ENCODE measurements around the gene CHMP3.

DNA sequence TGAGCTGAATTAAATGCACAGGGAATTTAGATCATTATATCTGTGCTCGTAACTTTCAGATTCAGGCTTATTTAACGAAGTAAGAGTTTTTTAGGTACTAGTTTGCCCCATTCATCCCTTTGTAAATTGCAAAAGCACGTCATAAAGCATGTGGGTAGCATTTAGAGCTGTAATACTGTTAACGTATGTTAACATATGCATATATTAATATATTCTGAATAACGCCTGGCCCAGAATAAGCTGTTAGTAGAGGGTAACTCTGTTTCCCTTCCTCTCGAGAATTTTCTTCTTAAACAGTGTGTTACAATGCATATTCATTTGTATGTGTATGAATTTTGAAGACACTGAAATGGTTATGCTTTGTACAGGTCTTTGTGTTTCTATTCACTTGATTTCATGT is 91.6 kb downstream of the CHMP3 start:
- TF ChIP-seq ZFX (IDR thresholded peaks at IDR 0.05) (no peak), POLR2A (IDR thresholded peaks at IDR 0.05; ENCODE audit: borderline replicate concordance, extremely low read depth, insufficient read depth, insufficient read length) (no peak), JUND (IDR thresholded peaks at IDR 0.05) (no peak), EZH2 (IDR thresholded peaks at IDR 0.05) (no peak), EZH2phosphoT487 (IDR thresholded peaks at IDR 0.05; ENCODE audit: borderline replicate concordance) (no peak), CBX3 (IDR thresholded peaks at IDR 0.05; ENCODE audit: low read depth) (no peak), ELF1 (IDR thresholded peaks at IDR 0.05; ENCODE audit: borderline replicate concordance, low read depth) (no peak)
- TF ChIP-seq, protein P1, sequence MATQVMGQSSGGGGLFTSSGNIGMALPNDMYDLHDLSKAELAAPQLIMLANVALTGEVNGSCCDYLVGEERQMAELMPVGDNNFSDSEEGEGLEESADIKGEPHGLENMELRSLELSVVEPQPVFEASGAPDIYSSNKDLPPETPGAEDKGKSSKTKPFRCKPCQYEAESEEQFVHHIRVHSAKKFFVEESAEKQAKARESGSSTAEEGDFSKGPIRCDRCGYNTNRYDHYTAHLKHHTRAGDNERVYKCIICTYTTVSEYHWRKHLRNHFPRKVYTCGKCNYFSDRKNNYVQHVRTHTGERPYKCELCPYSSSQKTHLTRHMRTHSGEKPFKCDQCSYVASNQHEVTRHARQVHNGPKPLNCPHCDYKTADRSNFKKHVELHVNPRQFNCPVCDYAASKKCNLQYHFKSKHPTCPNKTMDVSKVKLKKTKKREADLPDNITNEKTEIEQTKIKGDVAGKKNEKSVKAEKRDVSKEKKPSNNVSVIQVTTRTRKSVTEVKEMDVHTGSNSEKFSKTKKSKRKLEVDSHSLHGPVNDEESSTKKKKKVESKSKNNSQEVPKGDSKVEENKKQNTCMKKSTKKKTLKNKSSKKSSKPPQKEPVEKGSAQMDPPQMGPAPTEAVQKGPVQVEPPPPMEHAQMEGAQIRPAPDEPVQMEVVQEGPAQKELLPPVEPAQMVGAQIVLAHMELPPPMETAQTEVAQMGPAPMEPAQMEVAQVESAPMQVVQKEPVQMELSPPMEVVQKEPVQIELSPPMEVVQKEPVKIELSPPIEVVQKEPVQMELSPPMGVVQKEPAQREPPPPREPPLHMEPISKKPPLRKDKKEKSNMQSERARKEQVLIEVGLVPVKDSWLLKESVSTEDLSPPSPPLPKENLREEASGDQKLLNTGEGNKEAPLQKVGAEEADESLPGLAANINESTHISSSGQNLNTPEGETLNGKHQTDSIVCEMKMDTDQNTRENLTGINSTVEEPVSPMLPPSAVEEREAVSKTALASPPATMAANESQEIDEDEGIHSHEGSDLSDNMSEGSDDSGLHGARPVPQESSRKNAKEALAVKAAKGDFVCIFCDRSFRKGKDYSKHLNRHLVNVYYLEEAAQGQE (IDR thresholded peaks at IDR 0.05; ENCODE audit: low read depth) = no peak
- TF ChIP-seq, protein P2, sequence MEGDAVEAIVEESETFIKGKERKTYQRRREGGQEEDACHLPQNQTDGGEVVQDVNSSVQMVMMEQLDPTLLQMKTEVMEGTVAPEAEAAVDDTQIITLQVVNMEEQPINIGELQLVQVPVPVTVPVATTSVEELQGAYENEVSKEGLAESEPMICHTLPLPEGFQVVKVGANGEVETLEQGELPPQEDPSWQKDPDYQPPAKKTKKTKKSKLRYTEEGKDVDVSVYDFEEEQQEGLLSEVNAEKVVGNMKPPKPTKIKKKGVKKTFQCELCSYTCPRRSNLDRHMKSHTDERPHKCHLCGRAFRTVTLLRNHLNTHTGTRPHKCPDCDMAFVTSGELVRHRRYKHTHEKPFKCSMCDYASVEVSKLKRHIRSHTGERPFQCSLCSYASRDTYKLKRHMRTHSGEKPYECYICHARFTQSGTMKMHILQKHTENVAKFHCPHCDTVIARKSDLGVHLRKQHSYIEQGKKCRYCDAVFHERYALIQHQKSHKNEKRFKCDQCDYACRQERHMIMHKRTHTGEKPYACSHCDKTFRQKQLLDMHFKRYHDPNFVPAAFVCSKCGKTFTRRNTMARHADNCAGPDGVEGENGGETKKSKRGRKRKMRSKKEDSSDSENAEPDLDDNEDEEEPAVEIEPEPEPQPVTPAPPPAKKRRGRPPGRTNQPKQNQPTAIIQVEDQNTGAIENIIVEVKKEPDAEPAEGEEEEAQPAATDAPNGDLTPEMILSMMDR (IDR thresholded peaks at IDR 0.05 in 2 of 3, conservative IDR thresholded peaks at IDR 0.05 in 1 of 3; ENCODE audit: borderline replicate concordance in 1 of 3, insufficient read depth in 1 of 3, low read depth in 2 of 3, low read length in 2 of 3) = no peak
- TF ChIP-seq, protein P3, sequence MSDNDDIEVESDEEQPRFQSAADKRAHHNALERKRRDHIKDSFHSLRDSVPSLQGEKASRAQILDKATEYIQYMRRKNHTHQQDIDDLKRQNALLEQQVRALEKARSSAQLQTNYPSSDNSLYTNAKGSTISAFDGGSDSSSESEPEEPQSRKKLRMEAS (IDR thresholded peaks at IDR 0.05) = no peak

All from HCT116 (cell line).